Gastroesophageal sphincter (tissue), 4 donors: ENCODE results near the gene CDC42. TPM values are rescaled to one million over a fixed set of nuclear protein-coding genes. Genes with fewer than 3 reads are reported as not detected.
"Not testable (repeated sequence)": the region's sequence is repeated elsewhere in the genome, so short reads cannot be mapped to it uniquely, and the experiment has no call there.

Source experiments
- ATAC-seq: fragments of 150-250 bp; one replicate; pipeline ENCODE4 v1.9.1; 2016; ENCODE audit warnings: mild to moderate bottlenecking, moderate library complexity
- H3K27ac ChIP-seq, 4 donors: fragments of 200-600 bp; sonication (generic) in 3 of 4; 1 replicate in 3 of 4; 2 replicates in 1 of 4; pipeline ENCODE4 v1.5.1; 2016 to 2019
- H3K27me3 ChIP-seq: fragments of 200-600 bp; sonication (generic); one replicate; pipeline ENCODE4 v1.5.1; 2019
- H3K36me3 ChIP-seq, 2 donors: fragments of 200-600 bp; sonication (generic); one replicate each; pipeline ENCODE4 v1.5.1; 2019; ENCODE audit warnings: control low read depth in 1 of 2
- H3K4me1 ChIP-seq, 3 donors: fragments of 200-600 bp; sonication (generic); 1 replicate in 2 of 3; 2 replicates in 1 of 3; pipeline ENCODE4 v1.5.1; 2016 to 2019; ENCODE audit warnings: control low read depth in 2 of 3
- H3K4me3 ChIP-seq, 2 donors: fragments of 200-600 bp; sonication (generic); one replicate each; pipeline ENCODE4 v1.5.1; 2019; ENCODE audit warnings: mild to moderate bottlenecking in 1 of 2, moderate library complexity in 1 of 2
- H3K9me3 ChIP-seq, 3 donors: fragments of 200-600 bp; sonication (generic); one replicate each; pipeline ENCODE4 v1.5.1; 2017 to 2019; ENCODE audit warnings: control low read depth in 2 of 3
- EP300 ChIP-seq: sonication (generic); formaldehyde crosslinking; IDR thresholded peaks from one replicate; pipeline ENCODE4 v1.6.1; 2017; ENCODE audit warnings: antibody characterized with exemption, mild to moderate bottlenecking
- POLR2A ChIP-seq, 2 donors: fragments of 450-650 bp; IDR thresholded peaks; one replicate each; pipeline ENCODE4 v1.6.1; 2017; ENCODE audit warnings: antibody characterized with exemption in 2 of 2, mild to moderate bottlenecking in 2 of 2, moderate library complexity in 1 of 2
- POLR2AphosphoS5 ChIP-seq: sonication (generic); formaldehyde crosslinking; IDR thresholded peaks from one replicate; pipeline ENCODE4 v1.6.1; 2017; ENCODE audit warnings: antibody characterized with exemption
- WGBS, 2 donors: methylation state at CpG; one replicate each; pipeline ENCODE4 v1.1.5; 2018; ENCODE audit warnings: low coverage in 1 of 2; 5-methylcytosine and 5-hydroxymethylcytosine counted together
- total RNA-seq, 4 donors: library from RNA; depleted of rRNA; stranded (reverse); fragments of >200 nt; gene quantifications; one replicate each; pipeline ENCODE4 v1.1.0, GENCODE V29; 2016
- TF ChIP-seq, protein P1 (sequence below), 4 experiments: fragments of 200-600 bp in 2 of 4; fragments of 450-650 bp in 2 of 4; sonication (generic) in 1 of 4; IDR thresholded peaks; one replicate each; pipeline ENCODE4 v1.5.1; 2017 to 2019; ENCODE audit warnings: antibody characterized with exemption in 4 of 4, mild to moderate bottlenecking in 2 of 4, moderate library complexity in 2 of 4

CDC42 gene
- total RNA-seq, 4 donors from 2014 or later = 190 to 309 (median 205) TPM

DNA sequence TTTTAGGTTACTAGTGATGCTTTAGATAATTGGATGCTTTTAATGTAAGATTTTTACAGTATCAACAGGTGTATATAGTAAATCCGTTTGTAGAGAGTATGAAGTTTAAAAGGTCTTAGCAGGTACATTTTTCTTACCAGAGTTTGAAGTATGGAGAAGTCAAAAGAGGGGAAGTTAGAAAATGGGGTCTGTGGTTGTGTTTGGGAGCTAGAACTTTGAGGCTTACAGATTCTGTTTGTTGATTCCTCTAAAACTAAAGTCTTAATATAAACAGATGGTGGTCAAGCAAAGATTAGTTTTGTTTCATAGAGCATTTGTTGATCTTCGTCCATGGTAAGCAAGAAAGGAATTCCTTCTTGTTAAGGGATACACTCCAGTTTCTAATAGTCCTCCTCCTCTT is 35.8 kb downstream of the CDC42 start:
- Histone ChIP-seq H3K9me3 (no peaks in the 10 kb centered on the region), H3K4me3 (no peak overlapping the region), H3K4me1 (peaks cover 18 to 86% (median 27%) of the 10 kb centered on the region in 3 donors), H3K27ac (no peak overlapping the region), H3K36me3 (peaks cover 0 to 44% of the 10 kb centered on the region in 2 donors), H3K27me3 (no peaks in the 10 kb centered on the region)
- WGBS, 2 donors = 34 to 38% methylated on average over 2 of the region's 2 CpGs
- TF ChIP-seq POLR2AphosphoS5 (no peak), POLR2A (IDR thresholded peaks at IDR 0.05) (no peak), EP300 (no peak)
- TF ChIP-seq, protein P1, sequence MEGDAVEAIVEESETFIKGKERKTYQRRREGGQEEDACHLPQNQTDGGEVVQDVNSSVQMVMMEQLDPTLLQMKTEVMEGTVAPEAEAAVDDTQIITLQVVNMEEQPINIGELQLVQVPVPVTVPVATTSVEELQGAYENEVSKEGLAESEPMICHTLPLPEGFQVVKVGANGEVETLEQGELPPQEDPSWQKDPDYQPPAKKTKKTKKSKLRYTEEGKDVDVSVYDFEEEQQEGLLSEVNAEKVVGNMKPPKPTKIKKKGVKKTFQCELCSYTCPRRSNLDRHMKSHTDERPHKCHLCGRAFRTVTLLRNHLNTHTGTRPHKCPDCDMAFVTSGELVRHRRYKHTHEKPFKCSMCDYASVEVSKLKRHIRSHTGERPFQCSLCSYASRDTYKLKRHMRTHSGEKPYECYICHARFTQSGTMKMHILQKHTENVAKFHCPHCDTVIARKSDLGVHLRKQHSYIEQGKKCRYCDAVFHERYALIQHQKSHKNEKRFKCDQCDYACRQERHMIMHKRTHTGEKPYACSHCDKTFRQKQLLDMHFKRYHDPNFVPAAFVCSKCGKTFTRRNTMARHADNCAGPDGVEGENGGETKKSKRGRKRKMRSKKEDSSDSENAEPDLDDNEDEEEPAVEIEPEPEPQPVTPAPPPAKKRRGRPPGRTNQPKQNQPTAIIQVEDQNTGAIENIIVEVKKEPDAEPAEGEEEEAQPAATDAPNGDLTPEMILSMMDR (IDR thresholded peaks at IDR 0.05) = no peak
- no peak for ATAC-seq

DNA sequence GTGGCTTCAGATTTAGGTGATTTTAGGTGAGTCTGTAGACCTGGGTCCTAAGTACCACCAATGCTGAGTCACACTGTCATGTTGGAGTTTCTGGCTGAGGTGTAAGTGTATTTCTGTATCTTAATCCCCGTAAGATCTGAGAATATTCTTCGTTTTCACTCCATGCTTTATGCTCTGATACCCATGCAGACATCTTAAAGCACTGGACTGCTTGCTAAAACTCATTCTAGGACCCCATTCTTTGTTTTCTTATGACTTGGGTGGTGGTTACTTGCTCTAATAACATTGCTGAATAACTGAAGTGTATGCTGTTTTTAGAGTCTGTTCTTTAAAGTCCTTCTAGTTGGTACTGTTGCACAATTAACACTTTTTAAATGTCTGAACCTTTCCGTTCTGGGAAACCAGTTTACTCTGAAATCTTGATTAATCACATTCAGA is 36.6 kb downstream of the CDC42 start:
- H3K4me1 ChIP-seq = peaks cover 14 to 82% (median 27%) of the 10 kb centered on the region in 3 donors
- H3K9me3 ChIP-seq = no peaks in the 10 kb centered on the region
- no peak for ATAC-seq
- 45 to 53% methylated on average over 3 of the region's 3 CpGs for WGBS, 2 donors
- H3K4me3 ChIP-seq = no peak overlapping the region
- no peaks in the 10 kb centered on the region for H3K27me3 ChIP-seq
- H3K36me3 ChIP-seq = peaks cover 0 to 51% of the 10 kb centered on the region in 2 donors
- H3K27ac ChIP-seq = no peak overlapping the region
- TF ChIP-seq, protein P1 (IDR thresholded peaks at IDR 0.05) = no peak
- TF ChIP-seq POLR2AphosphoS5 = peak; percentile 29

DNA sequence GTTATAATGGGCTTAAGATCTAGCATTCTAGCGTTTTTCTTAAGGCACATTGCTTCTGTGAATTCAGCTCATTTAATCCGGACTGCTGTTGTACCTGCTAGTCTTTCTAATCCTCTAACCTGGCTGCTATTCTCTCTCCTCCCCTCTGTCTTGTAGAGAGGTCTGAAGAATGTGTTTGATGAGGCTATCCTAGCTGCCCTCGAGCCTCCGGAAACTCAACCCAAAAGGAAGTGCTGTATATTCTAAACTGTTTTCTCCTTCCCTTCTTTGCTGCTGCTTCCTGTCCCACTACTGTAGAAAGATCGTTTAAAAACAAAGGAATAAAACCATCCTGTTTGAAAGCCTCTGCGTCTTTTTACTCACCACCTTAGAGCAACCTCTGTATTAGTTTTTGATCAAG is 37.3 kb downstream of the CDC42 start:
- Histone ChIP-seq H3K27me3 (no peaks in the 10 kb centered on the region), H3K9me3 (no peaks in the 10 kb centered on the region), H3K4me1 (peaks cover 14 to 75% (median 27%) of the 10 kb centered on the region in 3 donors), H3K4me3 (no peak overlapping the region), H3K36me3 (peaks cover 0 to 54% of the 10 kb centered on the region in 2 donors), H3K27ac (no peak overlapping the region)
- WGBS, 2 donors = 8 to 17% methylated on average over 6 of the region's 6 CpGs
- TF ChIP-seq POLR2AphosphoS5 (no peak), EP300 (no peak), POLR2A (IDR thresholded peaks at IDR 0.05) (no peak)
- TF ChIP-seq, protein P1 (IDR thresholded peaks at IDR 0.05) = no peak
- ATAC-seq = no peak

DNA sequence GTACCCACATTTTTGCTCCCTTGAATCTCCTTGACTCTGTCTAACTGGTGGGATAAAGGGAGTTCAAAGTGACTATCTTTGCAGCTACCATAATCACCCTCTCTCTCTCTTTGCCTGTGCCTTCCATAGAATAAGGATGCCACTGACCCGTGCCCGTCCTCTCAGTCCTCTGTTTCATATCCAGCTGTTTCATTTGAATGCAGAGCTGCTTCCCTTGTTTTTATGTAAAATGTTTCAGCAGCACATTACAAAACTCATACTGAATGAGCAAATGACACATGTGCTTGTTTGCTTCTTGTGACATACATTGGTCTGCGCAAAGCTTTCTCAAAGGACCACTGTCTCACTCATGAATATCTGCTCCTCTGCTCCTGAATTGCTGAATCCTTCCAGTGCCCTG is 38.4 kb downstream of the CDC42 start:
- no peak for TF ChIP-seq POLR2A (IDR thresholded peaks at IDR 0.05)
- TF ChIP-seq POLR2AphosphoS5 = no peak
- TF ChIP-seq EP300 = no peak
- TF ChIP-seq, protein P1 (IDR thresholded peaks at IDR 0.05) = no peak
- 62 to 75% methylated on average over 3 of the region's 3 CpGs for WGBS, 2 donors
- H3K36me3 ChIP-seq = peaks cover 0 to 58% of the 10 kb centered on the region in 2 donors
- H3K4me3 ChIP-seq = no peak overlapping the region
- H3K4me1 ChIP-seq = peaks cover 14 to 70% (median 27%) of the 10 kb centered on the region in 3 donors
- no peaks in the 10 kb centered on the region for H3K27me3 ChIP-seq
- ATAC-seq = no peak
- no peak overlapping the region for H3K27ac ChIP-seq
- no peaks in the 10 kb centered on the region for H3K9me3 ChIP-seq

DNA sequence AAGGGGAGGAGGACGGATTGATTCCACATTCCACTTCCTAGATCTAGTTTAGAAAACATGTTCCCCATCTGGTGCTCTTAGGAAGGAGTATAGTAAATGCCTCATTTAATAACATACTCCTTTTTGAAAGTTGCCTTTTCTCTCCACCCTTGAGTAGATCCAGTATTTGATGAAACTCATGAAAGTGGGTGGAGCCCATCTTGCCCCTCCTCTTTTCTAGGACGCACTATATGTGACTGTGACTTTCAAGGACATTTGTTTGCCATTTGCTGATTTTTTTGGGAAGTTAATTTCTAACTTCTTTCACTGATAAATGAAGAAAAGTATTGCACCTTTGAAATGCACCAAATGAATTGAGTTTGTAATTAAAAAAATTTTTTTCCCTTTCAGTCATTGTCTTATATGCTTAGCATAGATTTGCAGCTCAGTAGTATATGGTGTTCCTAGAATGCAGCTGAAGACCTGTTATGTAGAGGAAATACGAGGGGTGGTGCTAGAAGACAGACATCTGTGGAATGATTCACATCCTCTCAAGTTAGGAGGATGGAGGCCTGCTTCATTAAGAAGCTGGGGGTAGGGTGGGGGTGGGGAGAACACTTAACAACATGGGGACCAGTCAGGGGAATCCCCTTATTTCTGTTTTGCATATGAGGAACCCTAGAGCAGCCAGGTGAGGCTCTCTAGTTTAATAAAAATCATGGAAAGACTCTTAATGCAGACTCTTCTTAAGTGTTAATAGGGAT is 39.7 kb downstream of the CDC42 start:
- not testable (repeated sequence) for H3K9me3 ChIP-seq, H3K4me3 ChIP-seq, H3K27me3 ChIP-seq, H3K27ac ChIP-seq, ATAC-seq
- Histone ChIP-seq H3K36me3 (peaks cover 5 to 58% of the 10 kb centered on the region in 2 donors), H3K4me1 (peaks cover 14 to 57% (median 27%) of the 10 kb centered on the region in 3 donors)
- WGBS, 2 donors = 50 to 52% methylated on average over 2 of the region's 3 CpGs
